ENCODE measurements around the gene HOXB7. TPM values are rescaled to one million over a fixed set of nuclear protein-coding genes. Genes with fewer than 3 reads are reported as not detected.
A peak's percentile ranks its signal among the peaks of the same experiment; 100 is the strongest.

The HOXB7 gene
- total RNA-seq, 1 donor from 2014 or later: 8.5 TPM

- peaks cover 24% of the 10 kb centered on the region for H3K4me1 Mint-ChIP-seq
- H3K36me3 Mint-ChIP-seq (ENCODE audit: low read depth): peaks cover 2% of the 10 kb centered on the region
- H3K9me3 Mint-ChIP-seq: no peaks in the 10 kb centered on the region
- no peak for TF ChIP-seq CTCF (conservative IDR thresholded peaks at IDR 0.05)
- DNase-seq (ENCODE audit: low read depth, low spot score): no peak
- no peak overlapping the region for H3K4me3 Mint-ChIP-seq
- H3K27me3 Mint-ChIP-seq (ENCODE audit: low read depth): peaks cover 12% of the 10 kb centered on the region
- no peak overlapping the region for H3K27ac Mint-ChIP-seq (ENCODE audit: unreplicated experiment)
Observed at GRCh38 chr17:48567646-48568354, 43.0 kb downstream of the HOXB7 start.

GRCh38 chr17:48567209-48567608 lies 43.6 kb downstream of the HOXB7 start:
- H3K36me3 Mint-ChIP-seq (ENCODE audit: low read depth): peaks cover 2% of the 10 kb centered on the region
- TF ChIP-seq CTCF (conservative IDR thresholded peaks at IDR 0.05): no peak
- peaks cover 18% of the 10 kb centered on the region for H3K27me3 Mint-ChIP-seq (ENCODE audit: low read depth)
- no peak overlapping the region for H3K4me3 Mint-ChIP-seq
- no peak for DNase-seq (ENCODE audit: low read depth, low spot score)
- H3K4me1 Mint-ChIP-seq: peaks cover 30% of the 10 kb centered on the region
- no peak overlapping the region for H3K27ac Mint-ChIP-seq (ENCODE audit: unreplicated experiment)
- H3K9me3 Mint-ChIP-seq: no peaks in the 10 kb centered on the region

GRCh38 chr17:48566717-48567116 lies 44.1 kb downstream of the HOXB7 start:
- Mint-ChIP-seq H3K36me3 (ENCODE audit: low read depth) (peaks cover 2% of the 10 kb centered on the region), H3K27ac (ENCODE audit: unreplicated experiment) (no peak overlapping the region), H3K9me3 (no peaks in the 10 kb centered on the region), H3K4me1 (peaks cover 31% of the 10 kb centered on the region), H3K4me3 (no peak overlapping the region), H3K27me3 (ENCODE audit: low read depth) (peaks cover 22% of the 10 kb centered on the region)
- TF ChIP-seq CTCF (conservative IDR thresholded peaks at IDR 0.05): no peak
- DNase-seq (ENCODE audit: low read depth, low spot score): no peak

- TF ChIP-seq CTCF (conservative IDR thresholded peaks at IDR 0.05): no peak
- H3K36me3 Mint-ChIP-seq (ENCODE audit: low read depth): peaks cover 2% of the 10 kb centered on the region
- peaks cover 30% of the 10 kb centered on the region for H3K4me1 Mint-ChIP-seq
- no peaks in the 10 kb centered on the region for H3K9me3 Mint-ChIP-seq
- H3K4me3 Mint-ChIP-seq: no peak overlapping the region
- peaks cover 28% of the 10 kb centered on the region for H3K27me3 Mint-ChIP-seq (ENCODE audit: low read depth)
- H3K27ac Mint-ChIP-seq (ENCODE audit: unreplicated experiment): no peak overlapping the region
- no peak for DNase-seq (ENCODE audit: low read depth, low spot score)
Observed at GRCh38 chr17:48565925-48566710, 44.7 kb downstream of the HOXB7 start.

- no peak for DNase-seq (ENCODE audit: low read depth, low spot score)
- Mint-ChIP-seq H3K27ac (ENCODE audit: unreplicated experiment) (peak overlapping the region; percentile 69), H3K27me3 (ENCODE audit: low read depth) (peaks cover 39% of the 10 kb centered on the region), H3K4me1 (peaks cover 30% of the 10 kb centered on the region), H3K4me3 (no peak overlapping the region), H3K36me3 (ENCODE audit: low read depth) (peaks cover 2% of the 10 kb centered on the region), H3K9me3 (no peaks in the 10 kb centered on the region)
- no peak for TF ChIP-seq CTCF (conservative IDR thresholded peaks at IDR 0.05)
Observed at GRCh38 chr17:48565022-48565554, 45.7 kb downstream of the HOXB7 start.

All from neural crest cell (in vitro differentiated cells).